GM12873 (cell line): ENCODE results near the gene CD2.

ENCODE experiments used
- TF ChIP-seq, protein P1 (sequence below): IDR thresholded peaks from 2 replicates; pipeline ENCODE4 v1.5.1; 2012; ENCODE audit warnings: low read depth, mild to moderate bottlenecking, moderate library complexity, low read length, control low read depth; ENCODE audit not compliant: insufficient read depth; ENCODE audit errors: missing control alignments

CD2 gene

GRCh38 chr1:116806245-116806644 is 52.0 kb downstream of the CD2 start:
- TF ChIP-seq, protein P1, sequence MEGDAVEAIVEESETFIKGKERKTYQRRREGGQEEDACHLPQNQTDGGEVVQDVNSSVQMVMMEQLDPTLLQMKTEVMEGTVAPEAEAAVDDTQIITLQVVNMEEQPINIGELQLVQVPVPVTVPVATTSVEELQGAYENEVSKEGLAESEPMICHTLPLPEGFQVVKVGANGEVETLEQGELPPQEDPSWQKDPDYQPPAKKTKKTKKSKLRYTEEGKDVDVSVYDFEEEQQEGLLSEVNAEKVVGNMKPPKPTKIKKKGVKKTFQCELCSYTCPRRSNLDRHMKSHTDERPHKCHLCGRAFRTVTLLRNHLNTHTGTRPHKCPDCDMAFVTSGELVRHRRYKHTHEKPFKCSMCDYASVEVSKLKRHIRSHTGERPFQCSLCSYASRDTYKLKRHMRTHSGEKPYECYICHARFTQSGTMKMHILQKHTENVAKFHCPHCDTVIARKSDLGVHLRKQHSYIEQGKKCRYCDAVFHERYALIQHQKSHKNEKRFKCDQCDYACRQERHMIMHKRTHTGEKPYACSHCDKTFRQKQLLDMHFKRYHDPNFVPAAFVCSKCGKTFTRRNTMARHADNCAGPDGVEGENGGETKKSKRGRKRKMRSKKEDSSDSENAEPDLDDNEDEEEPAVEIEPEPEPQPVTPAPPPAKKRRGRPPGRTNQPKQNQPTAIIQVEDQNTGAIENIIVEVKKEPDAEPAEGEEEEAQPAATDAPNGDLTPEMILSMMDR = no peak

DNA sequence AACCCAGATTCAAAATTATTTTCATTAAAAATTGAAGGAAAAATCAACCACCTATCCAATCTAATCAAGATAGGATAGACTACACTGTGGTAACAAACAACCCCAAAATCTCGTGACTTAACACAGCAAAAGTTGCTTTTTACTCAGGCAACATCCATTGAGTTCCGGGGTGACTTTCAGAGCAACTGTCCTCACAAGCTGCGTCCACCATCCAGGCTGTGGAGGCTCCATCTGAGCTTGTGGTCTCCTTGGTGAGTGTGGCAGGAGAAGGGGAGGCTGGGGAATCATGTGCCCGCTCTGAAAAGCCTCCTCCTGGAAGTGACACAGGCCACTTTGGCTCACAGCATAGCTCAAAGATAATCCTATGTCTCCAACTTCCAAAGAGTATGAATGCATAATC is 52.4 kb downstream of the CD2 start:
- TF ChIP-seq, protein P1 = no peak

GRCh38 chr1:116807394-116808199 is 53.4 kb downstream of the CD2 start:
- TF ChIP-seq, protein P1 = no peak

- TF ChIP-seq, protein P1 = no peak
Observed at GRCh38 chr1:116808200-116808847, 54.1 kb downstream of the CD2 start.

GRCh38 chr1:116808848-116809508 is 54.7 kb downstream of the CD2 start:
- TF ChIP-seq, protein P1 = no peak

GRCh38 chr1:116811321-116811720 is 57.1 kb downstream of the CD2 start:
- TF ChIP-seq, protein P1 = no peak
